ENCODE measurements around the gene LTB4R2.

The LTB4R2 gene

GRCh38 chr14:24322672-24323071, 12.7 kb downstream of the LTB4R2 start:
- Histone ChIP-seq H4K20me1 (ENCODE audit: insufficient read depth, low read length) (no peaks in the 10 kb centered on the region), H3K4me2 (ENCODE audit: low read length) (no peak overlapping the region), H3K9me2 (ENCODE audit: low read depth, low read length) (no peaks in the 10 kb centered on the region), H3K4me3 (ENCODE audit: low read depth, low read length, poor library complexity, severe bottlenecking) (no peak overlapping the region), H3K4me1 (ENCODE audit: insufficient read depth, low read length, severe bottlenecking) (peaks cover 3% of the 10 kb centered on the region), H3K9ac (ENCODE audit: low read length) (no peak overlapping the region), H3K79me2 (ENCODE audit: insufficient read depth, low read length) (no peaks in the 10 kb centered on the region), H3K27ac (ENCODE audit: low read depth, low read length, poor library complexity, severe bottlenecking) (no peak overlapping the region), H3K27me3 (ENCODE audit: insufficient read depth, low read length) (peaks cover 5% of the 10 kb centered on the region), H3F3A (ENCODE audit: insufficient read depth, low read length) (no peaks in the 10 kb centered on the region), H2AFZ (ENCODE audit: low read length) (no peak overlapping the region), H3K9me3 (ENCODE audit: low read length) (no peaks in the 10 kb centered on the region), H3K36me3 (ENCODE audit: insufficient read depth, low read length) (no peaks in the 10 kb centered on the region)
- TF ChIP-seq EZH2 (IDR thresholded peaks at IDR 0.05; ENCODE audit: borderline replicate concordance, low read length) = no peak
- TF ChIP-seq, protein P1, sequence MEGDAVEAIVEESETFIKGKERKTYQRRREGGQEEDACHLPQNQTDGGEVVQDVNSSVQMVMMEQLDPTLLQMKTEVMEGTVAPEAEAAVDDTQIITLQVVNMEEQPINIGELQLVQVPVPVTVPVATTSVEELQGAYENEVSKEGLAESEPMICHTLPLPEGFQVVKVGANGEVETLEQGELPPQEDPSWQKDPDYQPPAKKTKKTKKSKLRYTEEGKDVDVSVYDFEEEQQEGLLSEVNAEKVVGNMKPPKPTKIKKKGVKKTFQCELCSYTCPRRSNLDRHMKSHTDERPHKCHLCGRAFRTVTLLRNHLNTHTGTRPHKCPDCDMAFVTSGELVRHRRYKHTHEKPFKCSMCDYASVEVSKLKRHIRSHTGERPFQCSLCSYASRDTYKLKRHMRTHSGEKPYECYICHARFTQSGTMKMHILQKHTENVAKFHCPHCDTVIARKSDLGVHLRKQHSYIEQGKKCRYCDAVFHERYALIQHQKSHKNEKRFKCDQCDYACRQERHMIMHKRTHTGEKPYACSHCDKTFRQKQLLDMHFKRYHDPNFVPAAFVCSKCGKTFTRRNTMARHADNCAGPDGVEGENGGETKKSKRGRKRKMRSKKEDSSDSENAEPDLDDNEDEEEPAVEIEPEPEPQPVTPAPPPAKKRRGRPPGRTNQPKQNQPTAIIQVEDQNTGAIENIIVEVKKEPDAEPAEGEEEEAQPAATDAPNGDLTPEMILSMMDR (IDR thresholded peaks at IDR 0.05; ENCODE audit: low read length) = no peak

GRCh38 chr14:24323341-24323740, 13.4 kb downstream of the LTB4R2 start:
- Histone ChIP-seq H3K4me1 (ENCODE audit: insufficient read depth, low read length, severe bottlenecking) (peaks cover 3% of the 10 kb centered on the region), H3K27ac (ENCODE audit: low read depth, low read length, poor library complexity, severe bottlenecking) (no peak overlapping the region), H3K4me3 (ENCODE audit: low read depth, low read length, poor library complexity, severe bottlenecking) (no peak overlapping the region), H4K20me1 (ENCODE audit: insufficient read depth, low read length) (no peaks in the 10 kb centered on the region), H3K9me3 (ENCODE audit: low read length) (no peaks in the 10 kb centered on the region), H3K9ac (ENCODE audit: low read length) (no peak overlapping the region), H3K9me2 (ENCODE audit: low read depth, low read length) (no peaks in the 10 kb centered on the region), H3K27me3 (ENCODE audit: insufficient read depth, low read length) (peaks cover 5% of the 10 kb centered on the region), H2AFZ (ENCODE audit: low read length) (no peak overlapping the region), H3K36me3 (ENCODE audit: insufficient read depth, low read length) (no peaks in the 10 kb centered on the region), H3F3A (ENCODE audit: insufficient read depth, low read length) (no peaks in the 10 kb centered on the region), H3K4me2 (ENCODE audit: low read length) (no peak overlapping the region), H3K79me2 (ENCODE audit: insufficient read depth, low read length) (no peaks in the 10 kb centered on the region)
- no peak for TF ChIP-seq EZH2 (IDR thresholded peaks at IDR 0.05; ENCODE audit: borderline replicate concordance, low read length)
- TF ChIP-seq, protein P1 (IDR thresholded peaks at IDR 0.05; ENCODE audit: low read length) = no peak

GRCh38 chr14:24324024-24324423, 14.1 kb downstream of the LTB4R2 start:
- TF ChIP-seq EZH2 (IDR thresholded peaks at IDR 0.05; ENCODE audit: borderline replicate concordance, low read length) = no peak
- TF ChIP-seq, protein P1 (IDR thresholded peaks at IDR 0.05; ENCODE audit: low read length) = no peak
- no peak overlapping the region for H3K27ac ChIP-seq (ENCODE audit: low read depth, low read length, poor library complexity, severe bottlenecking)

More at GRCh38 chr14:24324024-24324423, 14.1 kb downstream of the LTB4R2 start:
- H3K4me1 ChIP-seq (ENCODE audit: insufficient read depth, low read length, severe bottlenecking) = peaks cover 1% of the 10 kb centered on the region
- no peaks in the 10 kb centered on the region for H3K9me2 ChIP-seq (ENCODE audit: low read depth, low read length)
- H3K4me2 ChIP-seq (ENCODE audit: low read length) = no peak overlapping the region
- H4K20me1 ChIP-seq (ENCODE audit: insufficient read depth, low read length) = no peaks in the 10 kb centered on the region
- peaks cover 5% of the 10 kb centered on the region for H3K27me3 ChIP-seq (ENCODE audit: insufficient read depth, low read length)
- H3K79me2 ChIP-seq (ENCODE audit: insufficient read depth, low read length) = no peaks in the 10 kb centered on the region
- H3K9ac ChIP-seq (ENCODE audit: low read length) = no peak overlapping the region
- H3F3A ChIP-seq (ENCODE audit: insufficient read depth, low read length) = no peaks in the 10 kb centered on the region
- no peak overlapping the region for H2AFZ ChIP-seq (ENCODE audit: low read length)
- no peaks in the 10 kb centered on the region for H3K9me3 ChIP-seq (ENCODE audit: low read length)
- no peak overlapping the region for H3K4me3 ChIP-seq (ENCODE audit: low read depth, low read length, poor library complexity, severe bottlenecking)
- H3K36me3 ChIP-seq (ENCODE audit: insufficient read depth, low read length) = no peaks in the 10 kb centered on the region

Data from OCI-LY1 (cell line).